Endodermal cell (in vitro differentiated cells): ENCODE measurements around the gene GPC3. TPM values are rescaled to one million over a fixed set of nuclear protein-coding genes. Genes with fewer than 3 reads are reported as not detected.

Experiments
- DNase-seq: peaks from one replicate; pipeline ENCODE4 v3.0.0-alpha.2; 2017
- H3K27ac ChIP-seq: 2 replicates; pipeline ENCODE4 v1.5.1; 2013; ENCODE audit warnings: mild to moderate bottlenecking, low read depth, low read length, moderate library complexity
- H3K27me3 ChIP-seq: 2 replicates; pipeline ENCODE4 v1.6.1; 2013; ENCODE audit warnings: mild to moderate bottlenecking, low read length, moderate library complexity; ENCODE audit not compliant: insufficient read depth, control insufficient read depth, poor library complexity, severe bottlenecking
- H3K36me3 ChIP-seq: 2 replicates; pipeline ENCODE4 v1.7.0; 2013; ENCODE audit warnings: mild to moderate bottlenecking, low read length, moderate library complexity; ENCODE audit not compliant: control insufficient read depth, insufficient read depth
- H3K4me1 ChIP-seq: one replicate; pipeline ENCODE4 v1.7.0; 2013; ENCODE audit warnings: low read length; ENCODE audit not compliant: control insufficient read depth, insufficient read depth
- H3K4me3 ChIP-seq: 2 replicates; pipeline ENCODE4 v1.5.1; 2013; ENCODE audit warnings: mild to moderate bottlenecking, low read length, moderate library complexity
- H3K9ac ChIP-seq: 2 replicates; pipeline ENCODE4 v1.6.1; 2013; ENCODE audit warnings: mild to moderate bottlenecking, low read length, moderate library complexity; ENCODE audit not compliant: poor library complexity, severe bottlenecking; ENCODE audit errors: extremely low read depth
- H3K9me3 ChIP-seq: 2 replicates; pipeline ENCODE4 v1.6.1; 2013; ENCODE audit warnings: mild to moderate bottlenecking, low read length, moderate library complexity; ENCODE audit not compliant: control insufficient read depth
- H3K27ac Mint-ChIP-seq: 2 replicates; pipeline ENCODE4 v1.8.0; 2020; ENCODE audit warnings: mixed read lengths
- H3K27me3 Mint-ChIP-seq: 2 replicates; pipeline ENCODE4 v1.8.0; 2021; ENCODE audit warnings: mild to moderate bottlenecking, mixed read lengths; ENCODE audit not compliant: insufficient read depth
- H3K36me3 Mint-ChIP-seq: 2 replicates; pipeline ENCODE4 v1.8.0; 2020; ENCODE audit warnings: low read depth, mixed read lengths
- H3K4me1 Mint-ChIP-seq: 2 replicates; pipeline ENCODE4 v1.8.0; 2020; ENCODE audit warnings: mixed read lengths
- H3K4me3 Mint-ChIP-seq: 2 replicates; pipeline ENCODE4 v1.8.0; 2020; ENCODE audit warnings: mild to moderate bottlenecking, moderate library complexity, mixed read lengths
- H3K9me3 Mint-ChIP-seq: 2 replicates; pipeline ENCODE4 v1.8.0; 2020; ENCODE audit warnings: mild to moderate bottlenecking, mixed read lengths
- CTCF ChIP-seq: fragments of 200-600 bp; sonication (generic); conservative IDR thresholded peaks from 2 replicates; pipeline ENCODE4 v1.5.0; 2021; ENCODE audit warnings: antibody characterized with exemption, mild to moderate bottlenecking
- WGBS, 2 experiments: methylation state at CpG; one replicate each; pipeline versions ENCODE4 v1.1.5 to v1.1.7; 2013; ENCODE audit warnings: missing lambda C conversion rate in 2 of 2, mixed read lengths in 1 of 2; ENCODE audit not compliant: insufficient coverage in 1 of 2, insufficient read length in 1 of 2; 5-methylcytosine and 5-hydroxymethylcytosine counted together
- total RNA-seq, 2 donors: library from RNA; stranded (reverse); fragmentation: NEBNext Ultra II Directional in 1 of 2; extraction: Animal tissue kit (Norgen Biotek cat#: 25700) in 1 of 2; gene quantifications; 2 replicates in 1 of 2; 3 replicates in 1 of 2; pipeline ENCODE4 v1.2.1, GENCODE V29; 2021

Gene GPC3
- total RNA-seq, 2 donors from 2014 or later, result 39.5 to 125 TPM

GRCh38 chrX:133538148-133538547 is 447.2 kb downstream of the GPC3 start:
- no peaks in the 10 kb centered on the region for H3K27me3 ChIP-seq
- Mint-ChIP-seq H3K36me3 (peaks cover 12% of the 10 kb centered on the region), H3K4me1 (peaks cover 41% of the 10 kb centered on the region), H3K27me3 (no peaks in the 10 kb centered on the region), H3K27ac (peak overlapping the region; percentile 12), H3K9me3 (no peaks in the 10 kb centered on the region), H3K4me3 (no peak overlapping the region)
- peaks cover 3% of the 10 kb centered on the region for H3K4me1 ChIP-seq
- no peak overlapping the region for H3K4me3 ChIP-seq
- H3K9ac ChIP-seq, result no peak overlapping the region
- no peak for TF ChIP-seq CTCF
- H3K36me3 ChIP-seq, result no peaks in the 10 kb centered on the region
- H3K9me3 ChIP-seq, result no peaks in the 10 kb centered on the region
- DNase-seq, result no peak
- 84 to 100% methylated on average over 1 to 4 of the region's 4 CpGs for WGBS, 2 experiments
- no peak overlapping the region for H3K27ac ChIP-seq

GRCh38 chrX:133537142-133537541 is 448.3 kb downstream of the GPC3 start:
- Mint-ChIP-seq H3K4me1 (peaks cover 36% of the 10 kb centered on the region), H3K9me3 (no peaks in the 10 kb centered on the region), H3K27me3 (no peaks in the 10 kb centered on the region), H3K27ac (no peak overlapping the region), H3K36me3 (peaks cover 16% of the 10 kb centered on the region), H3K4me3 (no peak overlapping the region)
- Histone ChIP-seq H3K36me3 (no peaks in the 10 kb centered on the region), H3K9ac (no peak overlapping the region), H3K4me3 (no peak overlapping the region), H3K9me3 (no peaks in the 10 kb centered on the region), H3K27ac (no peak overlapping the region), H3K4me1 (peaks cover 3% of the 10 kb centered on the region), H3K27me3 (no peaks in the 10 kb centered on the region)
- no peak for TF ChIP-seq CTCF
- WGBS, 2 experiments, result 91% methylated on average over 3 of the region's 3 CpGs; no CpG with 5 or more reads in 1 of the 2 experiments
- no peak for DNase-seq

GRCh38 chrX:133535066-133535465 is 450.3 kb downstream of the GPC3 start:
- WGBS, 2 experiments, result 86 to 95% methylated on average over 1 to 2 of the region's 2 CpGs
- no peaks in the 10 kb centered on the region for H3K27me3 Mint-ChIP-seq
- H3K36me3 ChIP-seq, result no peaks in the 10 kb centered on the region
- no peaks in the 10 kb centered on the region for H3K9me3 Mint-ChIP-seq
- H3K4me1 ChIP-seq, result no peaks in the 10 kb centered on the region
- peaks cover 17% of the 10 kb centered on the region for H3K4me1 Mint-ChIP-seq
- H3K27me3 ChIP-seq, result no peaks in the 10 kb centered on the region
- no peak overlapping the region for H3K27ac ChIP-seq
- H3K4me3 ChIP-seq, result no peak overlapping the region
- no peak for TF ChIP-seq CTCF
- peaks cover 16% of the 10 kb centered on the region for H3K36me3 Mint-ChIP-seq
- H3K9me3 ChIP-seq, result no peaks in the 10 kb centered on the region
- no peak overlapping the region for H3K27ac Mint-ChIP-seq
- no peak overlapping the region for H3K9ac ChIP-seq
- H3K4me3 Mint-ChIP-seq, result no peak overlapping the region
- DNase-seq, result no peak
